ENCODE measurements around the gene TTC1. TPM values are rescaled to one million over a fixed set of nuclear protein-coding genes. Genes with fewer than 3 reads are reported as not detected.

The TTC1 gene
- total and polyA plus RNA-seq, 12 donors: 32.7 to 131 (median 47.5) TPM

- Histone ChIP-seq H3K36me3 (replicated peaks in 1 of 2) (peaks cover 0 to 22% of the 10 kb centered on the region in 2 donors), H3K27ac (no peak overlapping the region), H3K27me3 (no peaks in the 10 kb centered on the region), H3K4me3 (no peak overlapping the region), H3K4me1 (replicated peaks in 1 of 2) (no peaks in the 10 kb centered on the region), H3K9me3 (replicated peaks in 1 of 3) (no peaks in the 10 kb centered on the region)
- intact Hi-C loops (cut with DNase I): no loop called here
- DNase-seq: no peak
- 86 to 94% (median 90%) methylated on average over 1 of the region's 1 CpG for WGBS, 4 donors
- no peak for TF ChIP-seq CTCF (IDR thresholded peaks at IDR 0.05)
- no peak for TF ChIP-seq POLR2A (IDR thresholded peaks at IDR 0.05)
Measured at GRCh38 chr5:160044391-160044804, 35.5 kb downstream of the TTC1 start.

GRCh38 chr5:160044967-160045366, 36.0 kb downstream of the TTC1 start:
- H3K4me1 ChIP-seq (replicated peaks in 1 of 2): no peaks in the 10 kb centered on the region
- H3K27me3 ChIP-seq: no peaks in the 10 kb centered on the region
- DNase-seq: no peak
- TF ChIP-seq CTCF (IDR thresholded peaks at IDR 0.05) (no peak), POLR2A (IDR thresholded peaks at IDR 0.05) (no peak)
- H3K9me3 ChIP-seq (replicated peaks in 1 of 3): no peaks in the 10 kb centered on the region
- H3K36me3 ChIP-seq (replicated peaks in 1 of 2): peaks cover 0 to 27% of the 10 kb centered on the region in 2 donors
- intact Hi-C loops (cut with DNase I): no loop called here
- H3K27ac ChIP-seq: no peak overlapping the region
- WGBS, 4 donors: 76 to 85% (median 83%) methylated on average over 3 of the region's 3 CpGs
- H3K4me3 ChIP-seq: no peak overlapping the region

- TF ChIP-seq POLR2A (IDR thresholded peaks at IDR 0.05): no peak
- TF ChIP-seq CTCF (IDR thresholded peaks at IDR 0.05): no peak
- no peak overlapping the region for H3K27ac ChIP-seq
- no peaks in the 10 kb centered on the region for H3K9me3 ChIP-seq (replicated peaks in 1 of 3)
- intact Hi-C loops (cut with DNase I): no loop called here
- H3K36me3 ChIP-seq (replicated peaks in 1 of 2): peaks cover 0 to 39% of the 10 kb centered on the region in 2 donors
- H3K4me3 ChIP-seq: no peak overlapping the region
- no peaks in the 10 kb centered on the region for H3K4me1 ChIP-seq (replicated peaks in 1 of 2)
- 89 to 94% (median 93%) methylated on average over 3 of the region's 3 CpGs for WGBS, 4 donors
- no peak for DNase-seq
- no peaks in the 10 kb centered on the region for H3K27me3 ChIP-seq
Measured at GRCh38 chr5:160047423-160047822, 38.5 kb downstream of the TTC1 start.

- no peaks in the 10 kb centered on the region for H3K9me3 ChIP-seq (replicated peaks in 1 of 3)
- intact Hi-C loops (cut with DNase I): no loop called here
- DNase-seq: no peak
- WGBS, 4 donors: 82 to 94% (median 90%) methylated on average over 9 of the region's 9 CpGs
- H3K27ac ChIP-seq: no peak overlapping the region
- no peak overlapping the region for H3K4me3 ChIP-seq
- H3K36me3 ChIP-seq (replicated peaks in 1 of 2): peaks cover 0 to 38% of the 10 kb centered on the region in 2 donors
- TF ChIP-seq CTCF (IDR thresholded peaks at IDR 0.05) (no peak), POLR2A (IDR thresholded peaks at IDR 0.05) (no peak)
- H3K4me1 ChIP-seq (replicated peaks in 1 of 2): no peaks in the 10 kb centered on the region
- H3K27me3 ChIP-seq: no peaks in the 10 kb centered on the region
Measured at GRCh38 chr5:160048131-160048530, 39.2 kb downstream of the TTC1 start.
